Measurements from ENCODE around the gene C18orf63.
"Not testable (repeated sequence)": the region's sequence is repeated elsewhere in the genome, so short reads cannot be mapped to it uniquely, and the experiment has no call there.

Gene C18orf63

GRCh38 chr18:74286856-74287255 lies 28.8 kb upstream of the C18orf63 start:
- DNase-seq, result no peak

DNA sequence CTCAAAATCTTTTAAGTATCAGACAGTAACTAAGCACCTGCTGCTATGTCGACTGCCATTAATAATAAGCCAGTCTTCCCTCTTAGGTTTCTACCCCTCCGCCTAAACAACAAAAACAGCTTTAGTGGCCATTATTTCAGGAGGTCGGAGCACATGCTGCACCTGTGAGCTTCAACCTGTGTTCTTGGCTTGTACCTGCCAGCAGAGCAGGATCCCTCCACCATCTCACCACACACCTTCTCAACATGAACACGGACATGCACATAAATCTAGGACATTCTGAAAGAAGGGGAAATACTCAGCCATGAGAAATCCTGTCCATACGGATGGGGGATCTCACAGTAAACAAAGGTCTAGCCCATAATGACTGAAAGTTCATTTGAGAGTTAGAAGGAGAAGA lies 27.6 kb upstream of the C18orf63 start:
- no peak for DNase-seq

DNA sequence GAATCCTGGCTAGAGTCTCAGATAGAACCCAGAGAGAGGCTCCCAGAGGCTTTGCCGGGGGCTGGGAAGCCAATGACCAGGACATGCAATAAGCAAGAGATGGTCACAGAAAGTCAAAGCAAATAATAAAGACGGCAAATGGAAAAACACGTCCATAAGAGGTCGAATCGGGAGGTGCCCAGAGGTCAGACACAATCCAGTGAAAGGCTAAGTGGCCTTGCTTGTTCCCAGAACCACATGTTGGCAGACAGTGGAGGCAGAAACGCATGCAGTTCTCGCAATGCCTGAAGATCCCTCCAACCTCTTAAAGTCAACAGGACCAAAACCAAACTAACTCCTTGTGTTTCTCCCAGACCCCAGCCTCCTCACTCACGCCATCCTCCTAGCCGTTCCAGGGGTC lies 26.9 kb upstream of the C18orf63 start:
- DNase-seq, result no peak

GRCh38 chr18:74289137-74289536 lies 26.5 kb upstream of the C18orf63 start:
- no peak for DNase-seq

- DNase-seq, result no peak
Observed at GRCh38 chr18:74290021-74290420, 25.6 kb upstream of the C18orf63 start.

GRCh38 chr18:74290794-74291471 lies 24.7 kb upstream of the C18orf63 start:
- DNase-seq, result no peak

DNA sequence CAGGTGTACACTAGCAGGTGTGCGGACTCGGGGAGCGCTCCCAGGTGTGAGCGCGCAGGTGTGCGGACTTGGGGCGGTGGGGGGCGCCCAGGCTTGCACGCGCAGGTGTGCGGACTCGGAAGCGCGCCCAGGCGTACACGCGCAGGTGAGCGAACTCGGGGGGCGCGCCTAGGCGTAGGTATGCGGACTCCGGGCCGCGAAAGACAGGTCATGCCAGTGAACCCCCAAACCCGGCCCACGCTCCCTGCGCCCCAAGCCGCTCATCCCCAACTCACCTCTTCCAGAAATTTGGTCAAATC lies 24.2 kb upstream of the C18orf63 start:
- no peak for DNase-seq

DNA sequence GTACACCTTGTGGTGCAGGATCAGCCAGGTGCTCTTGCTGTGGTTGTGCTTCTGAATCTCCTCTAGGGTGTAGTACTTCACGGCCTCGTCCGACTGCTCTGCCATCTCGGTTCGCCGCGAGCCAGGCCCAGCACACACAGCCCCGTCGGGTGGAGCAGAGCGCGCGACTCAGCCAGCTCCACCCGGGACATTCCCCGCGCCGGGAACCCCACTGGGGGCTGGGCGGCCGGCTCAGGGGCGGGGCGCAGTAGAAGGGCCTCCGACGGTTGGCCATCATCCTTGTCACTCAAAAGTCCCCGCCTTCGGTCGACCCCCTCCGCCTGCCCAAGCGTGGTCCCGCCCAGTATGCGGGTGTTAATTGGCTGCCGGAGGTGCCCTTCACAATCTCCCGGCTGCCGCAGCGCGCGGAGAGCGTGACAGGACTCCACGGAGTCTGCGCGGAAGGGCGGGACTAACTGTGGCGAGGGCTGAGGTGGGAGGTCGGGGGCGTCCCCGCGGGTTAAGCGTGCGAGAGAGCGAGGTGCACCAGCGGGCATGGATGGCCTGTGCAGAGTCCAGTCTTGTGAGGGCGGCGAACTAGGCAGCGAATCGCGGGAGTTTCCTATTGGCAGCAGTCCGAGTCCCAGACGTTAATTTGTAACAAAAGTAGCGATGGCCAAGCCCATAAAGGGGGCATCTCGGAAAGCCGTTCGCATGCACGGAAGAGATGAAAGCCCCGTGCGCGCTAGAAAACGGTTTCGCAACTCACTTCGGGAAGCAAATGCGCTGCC lies 23.7 kb upstream of the C18orf63 start, which contains the start of gene CYB5A:
Gene CYB5A (minus strand): TSS at position 193 of the 770 bp plus-strand sequence. CDS start 88 bp downstream, at position 105.
- DNase-seq, result peak; percentile 99

GRCh38 chr18:74292541-74292858 lies 23.1 kb upstream of the C18orf63 start:
- no peak for DNase-seq

GRCh38 chr18:74292982-74293381 lies 22.7 kb upstream of the C18orf63 start:
- not testable (repeated sequence) for DNase-seq

- no peak for DNase-seq
Observed at GRCh38 chr18:74294526-74294925, 21.1 kb upstream of the C18orf63 start.

- no peak for DNase-seq
Observed at GRCh38 chr18:74299162-74299561, 16.5 kb upstream of the C18orf63 start.

DNA sequence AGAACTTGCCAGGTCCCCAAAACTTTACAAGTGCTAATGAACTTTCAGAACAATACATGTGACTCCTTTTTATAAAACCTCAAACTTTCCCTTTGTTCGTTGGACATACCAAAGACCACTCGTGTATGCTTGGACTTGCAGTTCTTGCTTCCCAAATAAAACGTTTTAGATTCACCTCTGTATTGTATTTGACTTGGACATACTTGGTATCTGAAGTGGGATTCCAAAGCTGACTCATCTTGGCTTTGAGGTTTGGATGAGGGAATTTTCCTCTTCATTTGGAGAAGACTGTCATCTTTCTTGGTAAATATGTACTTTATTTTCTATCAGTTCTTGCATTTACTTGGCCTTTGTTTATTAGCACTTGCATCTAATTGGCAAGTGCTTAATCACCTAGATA lies 15.9 kb upstream of the C18orf63 start:
- no peak for DNase-seq

DNA sequence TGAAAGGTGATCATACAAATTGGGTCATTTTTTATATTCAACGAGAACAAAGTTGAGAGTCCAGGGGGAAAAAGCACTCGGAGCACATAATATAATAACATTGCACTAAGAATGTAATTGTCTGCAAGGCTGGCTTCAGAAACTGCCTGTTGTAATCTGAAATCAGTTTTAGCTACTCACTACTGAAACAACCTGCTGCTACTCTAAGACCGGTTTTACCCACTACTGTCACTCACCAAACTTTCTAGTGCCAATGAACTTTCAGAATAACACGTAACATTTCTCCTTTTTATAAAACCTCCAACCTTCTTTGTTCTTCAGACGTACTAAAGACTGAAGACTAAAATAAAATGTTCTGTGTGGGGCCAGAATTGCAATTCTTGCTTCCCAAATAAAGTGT lies 12.3 kb upstream of the C18orf63 start:
- no peak for DNase-seq

DNA sequence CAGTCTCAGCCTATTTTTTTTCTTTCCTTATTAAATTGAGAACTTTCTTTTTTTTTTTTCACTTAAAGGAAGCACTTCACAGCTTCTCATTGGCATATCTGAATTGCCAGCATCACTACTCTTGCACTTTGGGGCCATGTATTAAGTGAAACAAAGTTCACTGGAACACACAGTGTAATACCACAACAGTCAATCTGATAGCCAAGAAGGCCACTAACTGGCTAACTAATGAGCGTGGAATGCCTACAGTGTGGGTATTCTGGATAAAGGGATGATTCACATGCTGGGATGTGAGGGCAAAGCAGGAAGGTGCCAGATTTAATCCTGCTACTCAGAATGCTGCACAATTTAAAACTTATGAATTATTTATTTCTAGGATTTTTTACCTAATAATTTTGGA lies 11.7 kb upstream of the C18orf63 start:
- no peak for DNase-seq

GRCh38 chr18:74310411-74310810 lies 5.2 kb upstream of the C18orf63 start:
- no peak for DNase-seq

DNA sequence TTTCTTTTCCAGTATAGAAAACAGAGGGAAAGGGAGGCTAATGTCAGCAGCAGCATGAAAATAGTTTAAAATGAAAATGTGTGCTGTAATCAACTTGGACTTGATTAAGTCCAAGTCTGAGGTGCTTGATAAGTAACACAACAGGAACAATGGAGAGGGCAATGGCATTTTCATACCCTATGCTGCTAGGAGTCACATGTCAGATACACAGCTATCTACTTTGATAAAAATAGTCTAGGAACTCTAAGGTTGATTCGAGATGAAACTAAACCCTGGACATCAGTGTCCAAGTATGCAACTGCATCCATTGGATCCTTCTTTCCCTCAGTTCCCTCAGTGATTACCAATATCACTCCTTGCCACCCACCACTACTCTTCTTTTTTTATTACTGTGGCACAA lies 4.6 kb upstream of the C18orf63 start:
- DNase-seq, result no peak

DNA sequence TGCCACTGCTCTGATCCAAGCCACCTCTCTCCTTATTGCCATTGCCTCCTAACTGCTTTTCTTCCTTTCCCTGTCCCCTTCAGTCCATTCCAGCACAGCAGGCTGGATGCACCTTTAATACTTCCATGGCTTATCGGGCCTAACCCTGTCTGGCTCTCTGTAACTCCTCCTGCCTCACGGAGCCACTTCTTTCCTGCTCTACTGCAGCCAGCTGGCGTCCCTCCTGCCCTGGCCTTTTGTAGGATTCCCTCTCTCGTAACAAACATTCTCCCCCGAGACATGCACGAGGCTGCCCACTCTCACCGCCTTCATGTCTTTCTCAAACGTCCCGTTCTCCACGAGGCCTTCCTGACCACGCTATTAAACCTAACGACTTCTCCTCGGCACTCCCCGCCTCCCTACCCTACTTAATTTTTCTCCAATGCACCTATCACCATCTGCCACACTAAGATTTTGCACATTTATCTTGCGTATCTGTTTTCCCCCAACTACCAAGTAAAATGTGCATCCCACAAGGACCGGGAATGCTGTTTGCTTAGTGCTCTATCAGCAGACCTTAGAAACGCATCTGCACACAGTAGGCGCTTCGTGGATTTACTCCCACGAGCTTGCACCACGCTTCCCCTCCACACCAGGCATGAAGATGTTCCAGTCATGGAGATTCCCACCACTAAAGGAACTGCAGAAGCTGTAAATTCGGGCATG lies 728 bp upstream of the C18orf63 start:
- DNase-seq, result no peak

DNA sequence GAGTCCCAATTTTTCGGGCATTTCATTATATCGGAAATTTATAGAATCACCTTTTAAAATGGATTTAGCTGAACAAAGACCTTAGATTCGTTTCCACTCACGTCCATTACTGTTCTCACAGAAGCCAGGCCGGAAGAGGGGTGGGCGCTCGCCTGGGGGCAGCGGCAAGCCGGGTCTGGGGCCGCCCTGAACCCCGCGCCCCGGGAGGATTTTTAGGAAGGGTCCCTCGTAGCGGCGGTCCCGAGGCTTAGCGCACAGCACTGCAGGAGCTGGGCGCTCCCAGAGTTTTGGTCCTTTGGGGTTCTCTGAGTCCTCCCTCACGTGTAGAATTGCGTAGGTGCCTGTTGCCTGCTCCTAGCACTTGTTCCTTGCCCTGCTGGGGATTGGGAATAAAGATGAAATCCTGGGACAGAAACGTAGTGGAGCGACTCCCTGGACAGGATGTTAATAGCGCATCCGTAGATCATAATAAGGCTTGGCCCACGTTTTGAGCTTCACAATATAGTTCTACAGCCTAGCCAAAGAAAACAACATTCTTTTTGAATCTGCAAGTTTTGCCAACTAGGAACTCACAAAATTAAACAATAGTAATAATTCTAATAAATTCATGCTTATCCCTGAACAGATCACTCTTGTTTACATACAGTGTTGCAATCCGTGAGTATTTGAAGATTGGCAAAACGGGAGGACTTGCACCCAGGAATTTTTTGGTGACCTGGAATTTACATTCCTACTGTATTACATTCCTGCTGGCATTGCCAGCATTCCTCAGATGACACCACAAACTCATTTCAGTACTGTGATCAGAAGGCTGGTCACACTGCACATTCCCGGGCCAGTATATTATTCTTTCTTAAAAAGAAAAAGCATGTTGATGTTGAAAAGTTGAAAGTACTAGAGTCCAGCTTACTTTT lies 875 bp downstream of the C18orf63 start:
- DNase-seq, result no peak

GRCh38 chr18:74326231-74326630 lies 10.6 kb downstream of the C18orf63 start:
- no peak for DNase-seq

GRCh38 chr18:74326791-74327190 lies 11.2 kb downstream of the C18orf63 start:
- DNase-seq, result not testable (repeated sequence)

- no peak for DNase-seq
Observed at GRCh38 chr18:74328206-74328605, 12.6 kb downstream of the C18orf63 start.

- no peak for DNase-seq
Observed at GRCh38 chr18:74329688-74330205, 14.1 kb downstream of the C18orf63 start.

Measured in femur (tissue), 1 donor.